Ovary (tissue), 3 donors: ENCODE measurements around the gene CD109.

Source experiments
- EP300 ChIP-seq: sonication (generic); formaldehyde crosslinking; IDR thresholded peaks from one replicate; pipeline ENCODE4 v1.6.1; 2017; ENCODE audit warnings: antibody characterized with exemption
- POLR2A ChIP-seq: fragments of 450-650 bp; IDR thresholded peaks from one replicate; pipeline ENCODE4 v1.6.1; 2017; ENCODE audit warnings: antibody characterized with exemption, mild to moderate bottlenecking, moderate library complexity
- TF ChIP-seq, protein P1 (sequence below), 3 donors: fragments of 450-650 bp in 2 of 3; fragments of 200-600 bp in 1 of 3; IDR thresholded peaks; one replicate each; pipeline versions ENCODE4 v1.5.1 to v1.8.0; 2016 to 2022; ENCODE audit warnings: antibody characterized with exemption in 3 of 3, mild to moderate bottlenecking in 1 of 3
- donor health status: DM: no; HTN: no; CAD: no.

DNA sequence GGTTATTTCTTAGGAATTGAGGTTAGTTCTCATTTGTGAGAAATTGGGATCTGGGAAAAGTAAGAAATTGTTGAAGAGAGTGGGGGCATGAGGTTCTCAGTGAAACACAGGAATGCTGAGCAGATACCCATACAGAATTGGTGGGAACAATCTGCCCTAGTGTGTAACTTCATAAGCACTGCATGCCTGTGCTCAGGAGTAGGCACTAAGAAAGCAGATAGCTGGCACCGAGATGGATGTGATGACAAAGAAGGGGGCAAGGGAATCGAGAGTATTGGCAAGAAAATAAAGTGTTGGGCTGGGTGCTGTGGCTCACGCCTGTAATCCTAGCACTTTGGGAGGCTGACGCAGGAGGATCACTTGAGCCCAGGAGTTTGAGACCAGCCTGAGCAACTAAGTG, 46.2 kb upstream of the CD109 start:
- TF ChIP-seq POLR2A (no peak), EP300 (no peak)
- TF ChIP-seq, protein P1, sequence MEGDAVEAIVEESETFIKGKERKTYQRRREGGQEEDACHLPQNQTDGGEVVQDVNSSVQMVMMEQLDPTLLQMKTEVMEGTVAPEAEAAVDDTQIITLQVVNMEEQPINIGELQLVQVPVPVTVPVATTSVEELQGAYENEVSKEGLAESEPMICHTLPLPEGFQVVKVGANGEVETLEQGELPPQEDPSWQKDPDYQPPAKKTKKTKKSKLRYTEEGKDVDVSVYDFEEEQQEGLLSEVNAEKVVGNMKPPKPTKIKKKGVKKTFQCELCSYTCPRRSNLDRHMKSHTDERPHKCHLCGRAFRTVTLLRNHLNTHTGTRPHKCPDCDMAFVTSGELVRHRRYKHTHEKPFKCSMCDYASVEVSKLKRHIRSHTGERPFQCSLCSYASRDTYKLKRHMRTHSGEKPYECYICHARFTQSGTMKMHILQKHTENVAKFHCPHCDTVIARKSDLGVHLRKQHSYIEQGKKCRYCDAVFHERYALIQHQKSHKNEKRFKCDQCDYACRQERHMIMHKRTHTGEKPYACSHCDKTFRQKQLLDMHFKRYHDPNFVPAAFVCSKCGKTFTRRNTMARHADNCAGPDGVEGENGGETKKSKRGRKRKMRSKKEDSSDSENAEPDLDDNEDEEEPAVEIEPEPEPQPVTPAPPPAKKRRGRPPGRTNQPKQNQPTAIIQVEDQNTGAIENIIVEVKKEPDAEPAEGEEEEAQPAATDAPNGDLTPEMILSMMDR (IDR thresholded peaks at IDR 0.05), result no peak
